Measurements from ENCODE around the gene PI4K2B.

GRCh38 chr4:25312496-25313200 is 78.8 kb downstream of the PI4K2B start, which contains the start of gene ZCCHC4:
- TF ChIP-seq, protein P1, sequence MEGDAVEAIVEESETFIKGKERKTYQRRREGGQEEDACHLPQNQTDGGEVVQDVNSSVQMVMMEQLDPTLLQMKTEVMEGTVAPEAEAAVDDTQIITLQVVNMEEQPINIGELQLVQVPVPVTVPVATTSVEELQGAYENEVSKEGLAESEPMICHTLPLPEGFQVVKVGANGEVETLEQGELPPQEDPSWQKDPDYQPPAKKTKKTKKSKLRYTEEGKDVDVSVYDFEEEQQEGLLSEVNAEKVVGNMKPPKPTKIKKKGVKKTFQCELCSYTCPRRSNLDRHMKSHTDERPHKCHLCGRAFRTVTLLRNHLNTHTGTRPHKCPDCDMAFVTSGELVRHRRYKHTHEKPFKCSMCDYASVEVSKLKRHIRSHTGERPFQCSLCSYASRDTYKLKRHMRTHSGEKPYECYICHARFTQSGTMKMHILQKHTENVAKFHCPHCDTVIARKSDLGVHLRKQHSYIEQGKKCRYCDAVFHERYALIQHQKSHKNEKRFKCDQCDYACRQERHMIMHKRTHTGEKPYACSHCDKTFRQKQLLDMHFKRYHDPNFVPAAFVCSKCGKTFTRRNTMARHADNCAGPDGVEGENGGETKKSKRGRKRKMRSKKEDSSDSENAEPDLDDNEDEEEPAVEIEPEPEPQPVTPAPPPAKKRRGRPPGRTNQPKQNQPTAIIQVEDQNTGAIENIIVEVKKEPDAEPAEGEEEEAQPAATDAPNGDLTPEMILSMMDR (IDR thresholded peaks at IDR 0.05; ENCODE audit: low read depth, low read length): peak; percentile 100
- TF ChIP-seq MYC (IDR thresholded peaks at IDR 0.05; ENCODE audit: low read depth, low read length): peak; percentile 74
- peak; percentile 45; the same call in 1 of the 2 replicates for TF ChIP-seq MAX (IDR thresholded peaks at IDR 0.05; ENCODE audit: low read depth, low read length)
- TF ChIP-seq POLR2A (IDR thresholded peaks at IDR 0.05; ENCODE audit: extremely low read depth, insufficient read length): peak; percentile 72

All from NB4 (cell line).